Measurements from ENCODE around the gene PRTN3.
"Not testable (repeated sequence)": the region's sequence is repeated elsewhere in the genome, so short reads cannot be mapped to it uniquely, and the experiment has no call there.

The PRTN3 gene

GRCh38 chr19:813219-814151 is 27.3 kb upstream of the PRTN3 start:
- DNase-seq: no peak
- in situ Hi-C loops (cut with HindIII; ENCODE audit: low pct_ligation_motif_present, low pct_unique_long_range_greater_than_20kb, low sequenced_read_pairs): no loop called here

- no peak for DNase-seq
- in situ Hi-C loops (cut with HindIII; ENCODE audit: low pct_ligation_motif_present, low pct_unique_long_range_greater_than_20kb, low sequenced_read_pairs): no loop called here
These were observed 26.4 kb upstream of the PRTN3 start for GRCh38 chr19:814152-815078.

DNA sequence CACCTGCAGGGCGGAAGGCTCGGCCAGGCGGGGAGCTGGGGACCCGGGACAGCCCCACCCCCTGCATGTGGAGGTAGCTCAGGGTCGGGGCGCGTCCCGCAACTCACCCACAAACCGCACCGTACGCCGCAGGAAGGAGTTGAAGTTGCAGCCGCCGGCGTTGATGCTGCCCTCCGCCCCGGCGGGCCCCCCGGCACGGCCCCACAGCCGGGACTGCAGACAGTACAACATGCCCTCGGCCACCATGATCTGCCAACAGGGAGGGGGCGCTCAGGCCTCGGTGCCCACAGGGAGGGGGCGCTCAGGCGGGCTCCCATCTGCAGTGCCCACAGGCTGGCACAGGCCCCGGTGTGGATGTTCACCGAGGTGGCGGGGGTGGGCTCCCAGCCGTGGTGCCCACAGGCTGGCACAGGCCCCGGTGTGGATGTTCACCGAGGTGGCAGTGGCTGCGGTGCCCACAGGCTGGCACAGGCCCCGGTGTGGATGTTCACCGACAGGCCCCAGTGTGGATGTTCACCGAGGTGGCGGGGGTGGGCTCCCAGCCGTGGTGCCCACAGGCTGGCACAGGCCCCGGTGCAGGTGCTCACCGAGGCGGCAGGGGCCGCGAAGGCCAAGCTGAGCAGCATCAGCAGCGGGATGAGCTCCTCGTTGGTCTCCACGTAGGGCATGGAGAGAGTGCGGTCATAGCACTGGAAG is 25.6 kb upstream of the PRTN3 start:
- in situ Hi-C loops (cut with HindIII; ENCODE audit: low pct_ligation_motif_present, low pct_unique_long_range_greater_than_20kb, low sequenced_read_pairs): no loop called here
- DNase-seq: no peak

- no peak for DNase-seq
- in situ Hi-C loops (cut with HindIII; ENCODE audit: low pct_ligation_motif_present, low pct_unique_long_range_greater_than_20kb, low sequenced_read_pairs): no loop called here
These were observed 24.9 kb upstream of the PRTN3 start for GRCh38 chr19:815775-816499.

- DNase-seq: no peak
- in situ Hi-C loops (cut with HindIII; ENCODE audit: low pct_ligation_motif_present, low pct_unique_long_range_greater_than_20kb, low sequenced_read_pairs): no loop called here
These were observed 24.3 kb upstream of the PRTN3 start for GRCh38 chr19:816500-816857.

DNA sequence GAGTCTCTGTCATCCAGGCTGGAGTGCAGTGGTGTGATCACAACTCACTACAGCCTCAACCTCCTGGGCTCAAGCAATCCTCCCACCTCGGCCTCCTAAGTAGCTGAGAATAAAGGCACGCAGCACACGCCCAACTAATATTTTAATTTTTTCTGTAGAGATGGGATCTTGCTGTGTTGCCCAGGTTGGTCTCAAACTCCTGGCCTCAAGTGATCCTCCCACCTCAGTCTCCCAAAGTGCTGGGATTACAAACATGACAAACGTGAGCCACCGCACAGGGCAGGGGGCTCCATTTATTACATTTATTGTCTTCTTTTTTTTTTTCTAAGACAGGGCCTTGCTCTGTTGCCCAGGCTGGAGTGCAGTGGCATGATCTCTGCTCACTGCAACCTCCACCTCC is 20.6 kb upstream of the PRTN3 start:
- in situ Hi-C loops (cut with HindIII; ENCODE audit: low pct_ligation_motif_present, low pct_unique_long_range_greater_than_20kb, low sequenced_read_pairs); DNase-seq: not testable (repeated sequence)

DNA sequence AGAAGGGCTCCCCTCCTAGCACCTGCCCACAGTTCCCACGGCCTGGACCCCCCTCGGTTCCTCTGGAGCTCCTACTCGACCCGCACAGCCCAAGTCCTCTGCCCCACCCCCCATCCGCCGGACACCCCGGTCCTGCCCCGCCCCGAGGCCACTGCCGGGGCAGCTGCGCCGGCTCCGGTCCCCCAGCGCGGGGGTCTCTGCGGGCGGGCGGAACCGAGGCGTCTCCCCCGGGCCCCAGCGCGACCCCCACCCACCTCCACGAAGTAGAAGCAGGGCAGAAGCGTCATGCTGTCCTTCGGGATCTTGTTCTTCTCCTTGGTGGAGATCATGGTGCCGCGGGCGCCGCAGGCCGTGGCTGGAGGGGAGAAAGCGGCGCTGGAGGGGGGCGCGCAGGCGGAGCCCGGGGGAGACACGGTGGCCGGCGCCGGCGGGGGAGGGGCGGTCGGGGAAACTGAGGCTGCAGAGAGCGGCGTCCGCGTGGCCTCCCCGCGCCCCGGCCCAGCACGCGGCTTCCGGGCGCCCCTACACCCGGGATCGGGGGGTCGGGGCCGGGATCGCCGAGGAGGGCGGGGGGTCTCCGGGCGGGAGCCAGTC is 19.5 kb upstream of the PRTN3 start:
- DNase-seq: no peak

DNA sequence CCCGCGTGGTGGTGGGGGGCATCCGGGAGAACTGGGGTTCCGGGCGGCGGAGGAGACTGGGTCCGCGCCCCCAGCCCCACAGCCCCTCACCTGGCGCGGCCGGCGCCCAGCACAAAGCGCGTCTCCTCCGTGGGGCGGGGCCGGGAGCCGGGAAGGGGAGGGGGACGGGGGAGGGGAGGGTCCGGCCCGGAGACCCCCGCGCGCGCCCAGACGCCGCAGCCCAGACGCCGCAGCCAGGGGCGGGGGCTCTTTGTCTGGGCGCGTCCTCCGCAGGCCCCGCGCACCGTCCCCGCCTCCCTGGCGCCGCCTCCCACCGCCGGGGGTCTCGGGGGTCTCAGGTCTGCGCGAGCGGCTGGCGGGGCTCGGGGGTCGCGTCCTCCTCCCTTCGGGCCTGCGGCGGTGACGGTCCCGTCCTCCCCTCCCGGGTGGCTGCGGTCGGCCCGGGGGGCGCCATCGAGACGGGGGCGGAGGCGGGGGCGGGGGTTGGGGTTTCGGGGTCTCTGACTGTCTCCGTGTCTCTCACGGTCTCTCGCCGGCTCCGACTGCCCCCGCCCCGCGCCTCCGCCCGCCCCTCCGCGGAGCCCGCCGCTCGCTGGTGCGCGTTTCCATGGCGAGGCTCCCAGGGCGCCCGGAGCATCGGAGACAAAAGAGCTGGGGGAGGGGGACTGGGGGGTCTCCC is 18.8 kb upstream of the PRTN3 start, which contains the start of gene PLPPR3:
PLPPR3 (minus strand) TSS at position 131 of the 679 bp plus-strand sequence. CDS start 396 bp downstream, outside the sequence.
- in situ Hi-C loops (cut with HindIII; ENCODE audit: low pct_ligation_motif_present, low pct_unique_long_range_greater_than_20kb, low sequenced_read_pairs): no loop called here
- DNase-seq: no peak

More for the DNA sequence above, 19.5 kb upstream of the PRTN3 start:
- in situ Hi-C loops (cut with HindIII; ENCODE audit: low pct_ligation_motif_present, low pct_unique_long_range_greater_than_20kb, low sequenced_read_pairs): no loop called here

DNA sequence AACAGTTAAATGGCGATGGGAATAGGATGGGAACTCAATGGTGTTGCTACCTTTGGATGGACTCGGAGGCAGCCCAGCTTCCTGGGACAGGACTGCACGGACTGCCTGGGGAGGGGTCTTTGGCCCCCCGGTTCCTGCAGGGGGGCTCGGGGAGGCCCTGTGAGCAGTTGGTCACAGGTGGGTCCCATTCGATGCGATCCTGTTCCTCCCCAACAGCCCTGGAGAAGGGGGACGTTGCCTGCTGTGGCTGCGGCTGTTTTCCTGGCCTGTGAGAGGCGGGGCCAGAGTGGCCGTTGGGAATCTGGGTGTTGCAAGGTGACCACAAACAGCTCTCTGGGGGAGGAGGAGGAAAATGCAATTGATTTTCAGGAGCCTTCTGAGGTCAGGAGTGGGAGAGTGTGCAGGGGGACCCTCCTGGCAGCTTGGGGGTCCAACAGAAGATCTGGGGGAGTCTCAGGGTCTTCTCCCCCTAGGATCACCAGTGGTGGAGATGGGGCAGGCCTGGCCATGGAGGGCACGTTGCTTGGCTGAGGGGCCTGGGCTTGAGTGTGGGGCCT is 17.2 kb upstream of the PRTN3 start:
- DNase-seq: no peak
- in situ Hi-C loops (cut with HindIII; ENCODE audit: low pct_ligation_motif_present, low pct_unique_long_range_greater_than_20kb, low sequenced_read_pairs): no loop called here

GRCh38 chr19:824885-825284 is 15.9 kb upstream of the PRTN3 start:
- in situ Hi-C loops (cut with HindIII; ENCODE audit: low pct_ligation_motif_present, low pct_unique_long_range_greater_than_20kb, low sequenced_read_pairs): no loop called here
- DNase-seq: no peak

DNA sequence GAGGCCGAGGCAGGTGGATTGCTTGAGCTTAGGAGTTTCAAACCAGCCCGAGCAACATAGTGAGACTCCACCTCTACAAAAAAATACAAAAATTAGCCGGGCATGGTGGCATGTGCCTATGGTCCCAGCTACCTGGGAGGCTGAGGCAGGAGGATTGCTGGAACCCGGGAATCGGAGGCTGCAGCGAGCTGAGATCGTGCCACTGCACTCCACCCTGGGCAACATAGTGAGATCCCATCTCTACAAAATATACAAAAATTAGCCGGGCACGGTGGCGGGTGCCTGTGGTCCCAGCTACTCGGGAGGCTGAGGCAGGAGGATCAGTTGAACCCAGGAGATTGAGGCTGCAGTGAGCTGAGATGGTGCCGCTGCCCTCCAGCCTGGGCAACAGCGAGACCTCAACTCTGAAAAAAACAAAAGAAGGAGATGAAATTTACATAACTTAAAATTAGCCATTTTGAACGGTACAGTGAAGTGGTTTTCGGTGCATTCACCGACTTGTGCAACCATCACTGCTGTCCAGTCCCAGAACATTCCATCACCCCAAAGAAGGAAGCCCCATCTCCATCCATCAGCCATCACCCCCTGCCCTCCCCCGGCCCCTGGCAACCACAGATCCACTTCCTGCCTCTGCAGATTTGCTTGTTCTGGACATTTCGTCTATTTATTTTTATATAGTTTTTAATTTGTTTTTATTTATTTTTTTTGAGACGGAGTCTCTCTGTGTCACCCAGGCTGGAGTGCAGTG is 14.7 kb upstream of the PRTN3 start:
- DNase-seq: no peak
- in situ Hi-C loops (cut with HindIII; ENCODE audit: low pct_ligation_motif_present, low pct_unique_long_range_greater_than_20kb, low sequenced_read_pairs): no loop called here

GRCh38 chr19:827314-827709 is 13.5 kb upstream of the PRTN3 start:
- no peak for DNase-seq
- in situ Hi-C loops (cut with HindIII; ENCODE audit: low pct_ligation_motif_present, low pct_unique_long_range_greater_than_20kb, low sequenced_read_pairs): no loop called here

DNA sequence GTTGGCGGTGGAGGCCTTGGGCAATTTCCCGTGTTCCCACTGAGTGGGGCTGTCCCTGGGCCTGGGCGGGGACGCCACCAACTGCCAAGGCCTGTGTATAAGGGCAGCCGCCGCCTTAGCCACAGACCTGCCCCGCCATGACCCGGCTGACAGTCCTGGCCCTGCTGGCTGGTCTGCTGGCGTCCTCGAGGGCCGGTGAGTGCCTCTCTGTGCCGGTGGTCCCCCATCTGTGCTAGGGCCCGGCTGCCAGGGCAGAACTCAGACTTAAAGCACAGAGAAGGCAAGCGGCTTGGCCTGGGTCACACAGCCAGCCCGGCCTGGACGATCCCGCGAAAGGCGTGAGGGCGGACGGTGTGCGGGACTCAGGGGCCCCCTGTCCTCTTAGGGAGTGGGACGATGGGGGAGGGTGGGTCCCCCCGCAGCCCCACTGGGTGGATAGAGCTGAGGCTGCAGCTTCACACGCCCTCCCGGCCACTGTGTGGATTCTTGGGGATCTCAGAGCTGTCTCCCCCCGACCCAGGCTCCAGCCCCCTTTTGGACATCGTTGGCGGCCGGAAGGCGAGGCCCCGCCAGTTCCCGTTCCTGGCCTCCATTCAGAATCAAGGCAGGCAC is 13.0 kb upstream of the PRTN3 start, which contains the start of gene AZU1:
AZU1 (plus strand) TSS at position 128 of the 612 bp plus-strand sequence; CDS start at position 138, 10 bp downstream.
- no peak for DNase-seq
- in situ Hi-C loops (cut with HindIII; ENCODE audit: low pct_ligation_motif_present, low pct_unique_long_range_greater_than_20kb, low sequenced_read_pairs): no loop called here

DNA sequence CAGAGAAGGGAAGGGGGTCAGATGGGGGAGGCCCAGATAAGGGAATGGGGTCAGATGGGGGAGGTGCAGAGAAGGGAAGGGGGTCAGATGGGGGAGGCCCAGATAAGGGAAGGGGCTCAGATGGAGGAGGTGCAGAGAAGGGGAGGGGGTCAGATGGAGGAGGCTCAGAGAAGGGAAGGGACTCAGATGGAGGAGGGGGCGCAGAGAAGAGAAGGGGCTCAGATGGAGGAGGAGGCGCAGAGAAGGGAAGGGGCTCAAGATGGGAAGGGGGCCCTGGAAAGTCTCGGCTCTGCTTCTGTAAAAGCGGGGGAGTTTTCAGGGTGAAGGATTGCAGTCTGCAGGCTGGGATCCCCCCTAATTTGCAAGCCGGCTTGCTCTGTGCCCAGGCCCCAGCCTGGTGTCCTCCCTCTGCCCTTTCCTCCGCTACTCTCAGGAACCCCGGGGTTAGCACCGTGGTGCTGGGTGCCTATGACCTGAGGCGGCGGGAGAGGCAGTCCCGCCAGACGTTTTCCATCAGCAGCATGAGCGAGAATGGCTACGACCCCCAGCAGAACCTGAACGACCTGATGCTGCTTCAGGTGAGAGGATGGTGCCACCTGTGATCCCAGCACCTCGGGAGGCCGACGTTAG is 11.6 kb upstream of the PRTN3 start:
- no peak for DNase-seq
- in situ Hi-C loops (cut with HindIII; ENCODE audit: low pct_ligation_motif_present, low pct_unique_long_range_greater_than_20kb, low sequenced_read_pairs): no loop called here

Data from ACHN (cell line).